HepG2 (cell line): ENCODE results near the gene VSIR. TPM values are rescaled to one million over a fixed set of nuclear protein-coding genes. Genes with fewer than 3 reads are reported as not detected.
A peak's percentile ranks its signal among the peaks of the same experiment; 100 is the strongest.

Experiments used
- BORCS8-MEF2B ChIP-seq: sonication (generic); formaldehyde crosslinking; IDR thresholded peaks from 2 replicates; pipeline ENCODE4 v1.8.0; 2022; ENCODE audit warnings: mild to moderate bottlenecking, missing genetic modification reagents
- CAMTA2 ChIP-seq: sonication (generic); formaldehyde crosslinking; IDR thresholded peaks from 2 replicates; pipeline ENCODE4 v1.4.0; 2020; ENCODE audit warnings: mild to moderate bottlenecking, missing genetic modification reagents, borderline replicate concordance
- E2F5 ChIP-seq: sonication (generic); formaldehyde crosslinking; conservative IDR thresholded peaks from 2 replicates; pipeline ENCODE4 v1.4.0; 2020; ENCODE audit warnings: missing genetic modification reagents
- HMGXB4 ChIP-seq, 2 experiments: sonication (generic) in 1 of 2; formaldehyde crosslinking in 1 of 2; IDR thresholded peaks; 2 replicates each; pipeline versions ENCODE4 v1.4.0 to v1.6.1; 2018 to 2020; ENCODE audit warnings: missing genetic modification reagents in 2 of 2, borderline replicate concordance in 1 of 2, low read depth in 1 of 2, mild to moderate bottlenecking in 1 of 2, missing biosample characterization in 1 of 2
- IRX3 ChIP-seq: sonication (generic); formaldehyde crosslinking; IDR thresholded peaks from 2 replicates; pipeline ENCODE4 v1.8.1; 2023; ENCODE audit warnings: mild to moderate bottlenecking, low read depth, missing genetic modification reagents, borderline replicate concordance
- MEF2D ChIP-seq: sonication (generic); formaldehyde crosslinking; IDR thresholded peaks from 2 replicates; pipeline ENCODE4 v1.5.1; 2020; ENCODE audit warnings: mild to moderate bottlenecking, missing genetic modification reagents
- PHF5A ChIP-seq: IDR thresholded peaks from one replicate; pipeline ENCODE4 v1.6.1; 2018; ENCODE audit warnings: low read depth, missing genetic modification reagents; ENCODE audit not compliant: unreplicated experiment
- RAD21 ChIP-seq: fragments of 450-650 bp; formaldehyde crosslinking; IDR thresholded peaks from 2 replicates; pipeline ENCODE4 v1.5.0; 2020; ENCODE audit warnings: mild to moderate bottlenecking
- RFXAP ChIP-seq: sonication (generic); formaldehyde crosslinking; IDR thresholded peaks from 2 replicates; pipeline ENCODE4 v1.4.0; 2020; ENCODE audit warnings: missing genetic modification reagents, borderline replicate concordance
- SAFB2 ChIP-seq: sonication (generic); formaldehyde crosslinking; IDR thresholded peaks from 2 replicates; pipeline ENCODE4 v1.5.1; 2020; ENCODE audit warnings: missing genetic modification reagents, low read depth, mild to moderate bottlenecking, borderline replicate concordance
- SIX4 ChIP-seq: sonication (generic); formaldehyde crosslinking; IDR thresholded peaks from 2 replicates; pipeline ENCODE4 v1.4.0; 2020; ENCODE audit warnings: missing genetic modification reagents
- STAG1 ChIP-seq: sonication (generic); formaldehyde crosslinking; IDR thresholded peaks from 2 replicates; pipeline ENCODE4 v1.4.0; 2020; ENCODE audit warnings: missing genetic modification reagents
- TERF1 ChIP-seq: sonication (generic); formaldehyde crosslinking; IDR thresholded peaks from 2 replicates; pipeline ENCODE4 v1.8.0; 2022; ENCODE audit warnings: mild to moderate bottlenecking, missing genetic modification reagents, moderate library complexity
- THRA ChIP-seq: sonication (generic); formaldehyde crosslinking; IDR thresholded peaks from 2 replicates; pipeline ENCODE4 v1.4.0; 2020; ENCODE audit warnings: missing genetic modification reagents, borderline replicate concordance
- ZNF12 ChIP-seq: sonication (generic); formaldehyde crosslinking; IDR thresholded peaks from 2 replicates; pipeline ENCODE4 v1.5.0; 2020; ENCODE audit warnings: missing genetic modification reagents
- ZNF224 ChIP-seq: sonication (generic); formaldehyde crosslinking; IDR thresholded peaks from 2 replicates; pipeline ENCODE4 v1.5.0; 2020; ENCODE audit warnings: mild to moderate bottlenecking, missing genetic modification reagents
- ZNF264 ChIP-seq: sonication (generic); formaldehyde crosslinking; IDR thresholded peaks from 2 replicates; pipeline ENCODE4 v1.4.0; 2020; ENCODE audit warnings: missing genetic modification reagents
- ZNF672 ChIP-seq: sonication (generic); formaldehyde crosslinking; IDR thresholded peaks from 2 replicates; pipeline ENCODE4 v1.8.1; 2022; ENCODE audit warnings: missing genetic modification reagents
- ZNF761 ChIP-seq: sonication (generic); formaldehyde crosslinking; conservative IDR thresholded peaks from 2 replicates; pipeline ENCODE4 v1.4.0; 2020; ENCODE audit warnings: mild to moderate bottlenecking, missing genetic modification reagents
- ZNF784 ChIP-seq: sonication (generic); formaldehyde crosslinking; IDR thresholded peaks from 2 replicates; pipeline ENCODE4 v1.5.1; 2020; ENCODE audit warnings: missing genetic modification reagents, mild to moderate bottlenecking, borderline replicate concordance
- ZNF800 ChIP-seq: sonication (generic); formaldehyde crosslinking; IDR thresholded peaks from 2 replicates; pipeline ENCODE4 v1.4.0; 2020; ENCODE audit warnings: missing genetic modification reagents
- polyA plus RNA-seq, 8 experiments: library from polyadenylated mRNA; depleted of rRNA in 3 of 8; stranded (reverse) in 7 of 8; unstranded in 1 of 8; fragments of >200 nt; fragmentation: Illumina TruSeq in 4 of 8; extraction: Trizol in 4 of 8; gene quantifications; 2 replicates each; pipeline versions ENCODE4 v1.2.1 to v1.2.3, GENCODE V29; 2011 to 2016; ENCODE audit warnings: low read depth in 4 of 8, missing spikeins in 1 of 8, mixed read lengths in 1 of 8; ENCODE audit not compliant: insufficient read depth in 1 of 8
- total RNA-seq, 5 experiments: library from RNA; depleted of rRNA; stranded (reverse); fragments of >200 nt; fragmentation: Illumina TruSeq; extraction: Trizol; gene quantifications; 2 replicates each; pipeline ENCODE4 v1.2.3, GENCODE V29; 2016; ENCODE audit warnings: low read depth in 1 of 5

VSIR gene
- total and polyA plus RNA-seq, 2 of the 13 experiments (the other 11 are each of a cell fraction or from before 2014, with no cell fraction given): 0.44 to 3.2 TPM

GRCh38 chr10:71773221-71773971, at the start of gene VSIR (continued):
- TF ChIP-seq SAFB2 (CRISPR knock-in tag) (no peak), ZNF672 (CRISPR knock-in tag) (no peak), HMGXB4 (CRISPR knock-in tag; IDR thresholded peaks at IDR 0.05; ENCODE audit: borderline replicate concordance in 1 of 2, low read depth in 1 of 2) (peak; percentile 51 to 64; a peak in 2 of 4 replicates), CAMTA2 (no peak), BORCS8-MEF2B (0 out of 2 replicates have a peak, but pooled peaks have one; percentile 47), TERF1 (CRISPR knock-in tag) (no peak), RAD21 (CRISPR knock-in tag) (peak; percentile 84), PHF5A (CRISPR knock-in tag) (no peak), STAG1 (CRISPR knock-in tag) (peak; percentile 57), ZNF264 (CRISPR knock-in tag) (no peak), ZNF224 (CRISPR knock-in tag) (no peak), ZNF761 (CRISPR knock-in tag) (no peak), THRA (CRISPR knock-in tag) (no peak), ZNF784 (CRISPR knock-in tag) (no peak), ZNF800 (CRISPR knock-in tag) (no peak), MEF2D (CRISPR knock-in tag) (no peak), SIX4 (CRISPR knock-in tag) (no peak), E2F5 (no peak), ZNF12 (no peak), RFXAP (CRISPR knock-in tag) (no peak), IRX3 (CRISPR knock-in tag) (no peak)
